Suppressor macrophage treated with lipopolysaccharide for 1 hour (primary cell): ENCODE results near the gene TYMP.

Experiments used
- DNase-seq, 3 donors: peaks; one replicate each; pipeline ENCODE4 v3.0.0-alpha.2; 2020 to 2022

Gene TYMP

GRCh38 chr22:50537765-50538164, 8.0 kb upstream of the TYMP start:
- DNase-seq = peak in 2 of 3 donors; percentile 24 to 42

GRCh38 chr22:50536226-50536625, 6.4 kb upstream of the TYMP start:
- DNase-seq = no peak

GRCh38 chr22:50535113-50535512, 5.3 kb upstream of the TYMP start:
- no peak for DNase-seq

GRCh38 chr22:50533856-50534711, 4.3 kb upstream of the TYMP start:
- peak; percentile 67 to 82 (median 77) for DNase-seq

- peak; percentile 39 to 75 (median 53) for DNase-seq
Measured at GRCh38 chr22:50532824-50533796, 3.3 kb upstream of the TYMP start.

- peak; percentile 53 to 79 (median 59) for DNase-seq
Measured at GRCh38 chr22:50531962-50532674, 2.3 kb upstream of the TYMP start.

- DNase-seq = peak; percentile 72 to 87 (median 72)
Measured at GRCh38 chr22:50531546-50531961, 1.7 kb upstream of the TYMP start.

- DNase-seq = peak; percentile 92 to 96 (median 94)
Measured at GRCh38 chr22:50530877-50531545, 1.2 kb upstream of the TYMP start.

- DNase-seq = no peak
Measured at GRCh38 chr22:50530580-50530876, 716 bp upstream of the TYMP start.

GRCh38 chr22:50529416-50529896, 356 bp downstream of the TYMP start:
- DNase-seq = peak; percentile 61 to 83 (median 61)

- DNase-seq = no peak
Measured at GRCh38 chr22:50528682-50529415, 963 bp downstream of the TYMP start.

GRCh38 chr22:50527921-50528681, 1.7 kb downstream of the TYMP start:
- DNase-seq = peak in 1 of 3 donors; percentile 20

GRCh38 chr22:50526834-50527801, 2.7 kb downstream of the TYMP start:
- DNase-seq = peak; percentile 60 to 81 (median 71)

GRCh38 chr22:50526108-50526833, 3.5 kb downstream of the TYMP start:
- DNase-seq = peak; percentile 89 to 95 (median 91)

- no peak for DNase-seq
Measured at GRCh38 chr22:50525858-50526107, 4.0 kb downstream of the TYMP start.

- DNase-seq = peak; percentile 99
Measured at GRCh38 chr22:50525104-50525857, 4.5 kb downstream of the TYMP start, which contains the start of gene SCO2. Gene SCO2, minus strand, starts transcription at chr22:50525598. Its CDS starts 1,187 bp downstream, at chr22:50524411.

GRCh38 chr22:50524676-50525103, 5.1 kb downstream of the TYMP start:
- DNase-seq = no peak
